Caco-2 (cell line): ENCODE measurements around the gene MAP1LC3B2. TPM values are rescaled to one million over a fixed set of nuclear protein-coding genes. Genes with fewer than 3 reads are reported as not detected.

Source experiments
- BruUV-seq: library from RNA; stranded (reverse); fragments of 400-500 nt; replicated peaks from 2 replicates; lab custom pipeline; 2021; lab: Mats Ljungman, UMichigan
- CTCF ChIA-PET: fragments of 300-600 bp; sonication (Branson Sonifier 250); formaldehyde crosslinking; loops from one replicate; lab custom pipeline; 2022; ENCODE audit warnings: antibody characterized with exemption; lab: Charles Lee
- POLR2A ChIA-PET: fragments of 300-600 bp; sonication (Branson Sonifier 250); formaldehyde crosslinking; loops from one replicate; lab custom pipeline; 2022; ENCODE audit warnings: antibody characterized with exemption; lab: Charles Lee
- DNase-seq, 2 experiments: peaks; one replicate each; pipeline versions ENCODE4 v3.0.0 to v3.0.0-alpha.2; 2020 to 2022
- H3K27me3 ChIP-seq: replicated peaks from 2 replicates; pipeline ENCODE4 v1.6.0; 2011; ENCODE audit warnings: low read length; ENCODE audit not compliant: control insufficient read depth, insufficient read depth
- H3K36me3 ChIP-seq: 2 replicates; pipeline ENCODE4 v1.5.1; 2011; ENCODE audit warnings: low read length; ENCODE audit not compliant: control insufficient read depth, insufficient read depth
- H3K4me1 ChIP-seq: fragments of 250-450 bp; sonication (Bioruptor Pico); 2 replicates; pipeline ENCODE4 v1.5.1; 2020; ENCODE audit warnings: mild to moderate bottlenecking
- H3K4me3 ChIP-seq: 2 replicates; pipeline ENCODE4 v1.5.1; 2011; ENCODE audit warnings: low read depth, mild to moderate bottlenecking, control low read depth, low read length
- H3K9me3 ChIP-seq: fragments of 250-450 bp; sonication (Bioruptor Pico); 2 replicates; pipeline ENCODE4 v1.5.1; 2020; ENCODE audit warnings: mild to moderate bottlenecking, moderate library complexity
- H3K27ac Mint-ChIP-seq: one replicate; pipeline ENCODE4 v1.8.0; 2022; ENCODE audit warnings: mixed read lengths; ENCODE audit not compliant: unreplicated experiment
- H3K27me3 Mint-ChIP-seq: one replicate; pipeline ENCODE4 v1.8.0; 2022; ENCODE audit warnings: mixed read lengths; ENCODE audit not compliant: insufficient read depth, unreplicated experiment
- H3K36me3 Mint-ChIP-seq: one replicate; pipeline ENCODE4 v1.8.0; 2022; ENCODE audit warnings: mild to moderate bottlenecking, mixed read lengths; ENCODE audit not compliant: insufficient read depth, unreplicated experiment
- H3K4me1 Mint-ChIP-seq: one replicate; pipeline ENCODE4 v1.8.0; 2022; ENCODE audit warnings: low read depth, mixed read lengths; ENCODE audit not compliant: unreplicated experiment
- H3K4me3 Mint-ChIP-seq: one replicate; pipeline ENCODE4 v1.8.0; 2022; ENCODE audit warnings: mild to moderate bottlenecking, moderate library complexity, mixed read lengths; ENCODE audit not compliant: unreplicated experiment
- H3K9me3 Mint-ChIP-seq: one replicate; pipeline ENCODE4 v1.8.0; 2022; ENCODE audit warnings: mixed read lengths; ENCODE audit not compliant: unreplicated experiment
- CTCF ChIP-seq, 2 experiments: fragments of 200-600 bp in 1 of 2; IDR thresholded peaks; 1 replicate in 1 of 2; 2 replicates in 1 of 2; pipeline versions ENCODE4 v1.5.1 to v1.8.0; 2011 to 2022; ENCODE audit warnings: antibody characterized with exemption in 1 of 2, control low read depth in 1 of 2, inconsistent platforms in 1 of 2, low read depth in 1 of 2, low read length in 1 of 2, mild to moderate bottlenecking in 1 of 2, moderate library complexity in 1 of 2; ENCODE audit not compliant: insufficient read depth in 1 of 2, severe bottlenecking in 1 of 2, unreplicated experiment in 1 of 2
- intact Hi-C: fragments of 100-400 bp; cut with micrococcal nuclease; formaldehyde crosslinking; loops from one replicate; pipeline ENCODE4 v1.10.0; 2022; ENCODE audit not compliant: unreplicated experiment
- total RNA-seq: library from RNA; stranded (reverse); gene quantifications from 2 replicates; pipeline ENCODE4 v1.2.3, GENCODE V29; 2022

Gene MAP1LC3B2
- total RNA-seq, 1 experiment from 2014 or later = not detected

GRCh38 chr12:116614194-116614915 lies 55.2 kb downstream of the MAP1LC3B2 start:
- TF ChIP-seq CTCF (IDR thresholded peaks at IDR 0.05; ENCODE audit: insufficient read depth in 1 of 2, low read depth in 1 of 2, low read length in 1 of 2, severe bottlenecking in 1 of 2, unreplicated experiment in 1 of 2) = no peak
- no TSS peak for BruUV-seq
- Histone ChIP-seq H3K9me3 (peaks cover 9% of the 10 kb centered on the region), H3K27me3 (no peaks in the 10 kb centered on the region), H3K4me1 (peaks cover 16% of the 10 kb centered on the region), H3K36me3 (no peaks in the 10 kb centered on the region), H3K4me3 (no peak overlapping the region)
- no peak for DNase-seq
- Mint-ChIP-seq H3K27me3 (no peaks in the 10 kb centered on the region), H3K4me3 (no peak overlapping the region), H3K9me3 (peaks cover 10% of the 10 kb centered on the region), H3K4me1 (peaks cover 22% of the 10 kb centered on the region), H3K36me3 (peaks cover 7% of the 10 kb centered on the region), H3K27ac (no peak overlapping the region)
- ChIA-PET CTCF (no interaction called here), POLR2A (no interaction called here)
- intact Hi-C loops = loop anchor here (5.0 kb wide), 1 partner anchor 83 kb away; no protein-coding TSS in a partner anchor

GRCh38 chr12:116615141-116615861 lies 56.1 kb downstream of the MAP1LC3B2 start:
- no peak overlapping the region for H3K4me3 Mint-ChIP-seq
- peaks cover 10% of the 10 kb centered on the region for H3K9me3 Mint-ChIP-seq
- no peak overlapping the region for H3K4me3 ChIP-seq
- H3K4me1 Mint-ChIP-seq = peaks cover 29% of the 10 kb centered on the region
- intact Hi-C loops = no loop called here
- CTCF ChIA-PET = no interaction called here
- H3K27me3 ChIP-seq = no peaks in the 10 kb centered on the region
- BruUV-seq = no TSS peak
- DNase-seq = no peak
- POLR2A ChIA-PET = no interaction called here
- H3K4me1 ChIP-seq = peaks cover 23% of the 10 kb centered on the region
- H3K9me3 ChIP-seq = peaks cover 9% of the 10 kb centered on the region
- no peak for TF ChIP-seq CTCF (IDR thresholded peaks at IDR 0.05; ENCODE audit: insufficient read depth in 1 of 2, low read depth in 1 of 2, low read length in 1 of 2, severe bottlenecking in 1 of 2, unreplicated experiment in 1 of 2)
- peaks cover 7% of the 10 kb centered on the region for H3K36me3 Mint-ChIP-seq
- no peak overlapping the region for H3K27ac Mint-ChIP-seq
- H3K27me3 Mint-ChIP-seq = no peaks in the 10 kb centered on the region
- H3K36me3 ChIP-seq = no peaks in the 10 kb centered on the region

GRCh38 chr12:116616536-116617248 lies 57.5 kb downstream of the MAP1LC3B2 start:
- no peaks in the 10 kb centered on the region for H3K27me3 ChIP-seq
- no peak for TF ChIP-seq CTCF (IDR thresholded peaks at IDR 0.05; ENCODE audit: insufficient read depth in 1 of 2, low read depth in 1 of 2, low read length in 1 of 2, severe bottlenecking in 1 of 2, unreplicated experiment in 1 of 2)
- peaks cover 7% of the 10 kb centered on the region for H3K36me3 Mint-ChIP-seq
- H3K36me3 ChIP-seq = no peaks in the 10 kb centered on the region
- POLR2A ChIA-PET = no interaction called here
- no peak overlapping the region for H3K4me3 ChIP-seq
- no peak overlapping the region for H3K27ac Mint-ChIP-seq
- H3K4me1 Mint-ChIP-seq = peaks cover 36% of the 10 kb centered on the region
- H3K4me1 ChIP-seq = peaks cover 25% of the 10 kb centered on the region
- no peak overlapping the region for H3K4me3 Mint-ChIP-seq
- DNase-seq = no peak
- CTCF ChIA-PET = no interaction called here
- peaks cover 10% of the 10 kb centered on the region for H3K9me3 Mint-ChIP-seq
- H3K9me3 ChIP-seq = peaks cover 9% of the 10 kb centered on the region
- no TSS peak for BruUV-seq
- intact Hi-C loops = no loop called here
- H3K27me3 Mint-ChIP-seq = no peaks in the 10 kb centered on the region
